Stimulated activated memory B cell treated with anti-CD40 and anti-IgM and Interleukin-4, amounts not matched to agents 10 μg/mL and 1 μg/mL and 100 μg/mL, for 72 hours (primary cell): Measurements from ENCODE around the gene UBASH3A.
A peak's percentile ranks its signal among the peaks of the same experiment; 100 is the strongest.
"Not testable (repeated sequence)": the region's sequence is repeated elsewhere in the genome, so short reads cannot be mapped to it uniquely, and the experiment has no call there.

Source experiments
- ATAC-seq: fragments of 150-1000 bp; cut with Tn5 transposase; 2 replicates; pipeline ENCODE4 v1.10.0; 2021
- H3K27ac Mint-ChIP-seq: one replicate; pipeline ENCODE4 v1.8.0; 2022; ENCODE audit warnings: mild to moderate bottlenecking, mixed read lengths
- H3K27me3 Mint-ChIP-seq: one replicate; pipeline ENCODE4 v1.8.0; 2022; ENCODE audit warnings: mixed read lengths
- H3K36me3 Mint-ChIP-seq: one replicate; pipeline ENCODE4 v1.8.0; 2022; ENCODE audit warnings: mixed read lengths
- H3K4me1 Mint-ChIP-seq: one replicate; pipeline ENCODE4 v1.8.0; 2022; ENCODE audit warnings: mixed read lengths
- H3K4me3 Mint-ChIP-seq: one replicate; pipeline ENCODE4 v1.8.0; 2022; ENCODE audit warnings: mild to moderate bottlenecking, moderate library complexity, mixed read lengths
- H3K9me3 Mint-ChIP-seq: one replicate; pipeline ENCODE4 v1.8.0; 2022; ENCODE audit warnings: mixed read lengths

Gene UBASH3A

DNA sequence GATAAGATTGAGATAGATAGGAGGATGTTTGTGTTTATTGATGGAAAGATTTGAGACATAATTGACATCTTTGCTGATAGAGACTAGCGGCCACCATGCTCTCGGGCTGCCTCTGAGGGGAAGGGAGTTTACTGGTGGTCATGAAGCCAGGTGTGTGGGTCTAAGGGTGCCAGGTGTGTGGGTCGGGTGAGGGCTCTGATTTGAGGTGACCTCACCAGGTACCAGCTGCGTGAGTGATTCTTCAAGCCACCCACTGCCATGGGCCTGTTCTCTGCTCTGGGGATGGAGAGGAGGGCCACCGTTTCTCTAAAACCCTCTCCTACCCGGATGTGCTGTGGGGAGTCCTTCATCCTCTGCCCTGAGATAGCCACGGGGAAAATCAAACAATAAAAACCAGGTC lies 3.2 kb downstream of the UBASH3A start:
- Mint-ChIP-seq H3K27me3 (peaks cover 9% of the 10 kb centered on the region), H3K27ac (no peak overlapping the region), H3K4me3 (no peak overlapping the region), H3K9me3 (peaks cover 4% of the 10 kb centered on the region), H3K36me3 (no peaks in the 10 kb centered on the region), H3K4me1 (peaks cover 7% of the 10 kb centered on the region)
- no peak for ATAC-seq

DNA sequence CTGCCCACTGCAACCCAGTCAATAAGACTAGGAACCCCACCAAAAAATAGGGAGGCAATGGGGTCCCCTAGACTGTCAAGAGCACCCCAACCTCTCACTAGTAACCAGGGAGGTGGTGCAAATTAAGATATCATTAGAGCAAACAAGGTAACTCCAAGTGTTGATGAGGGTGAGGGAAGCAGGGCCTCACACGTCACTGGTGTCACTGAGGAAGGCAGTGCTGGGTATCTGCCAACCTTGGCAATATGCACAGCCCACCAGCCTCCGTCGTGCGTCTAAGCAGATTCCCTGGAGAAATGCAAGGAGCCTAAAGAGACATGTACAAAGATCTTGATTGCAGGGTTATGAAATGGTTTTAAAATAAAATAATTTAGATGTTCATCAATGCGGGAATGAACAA lies 3.8 kb downstream of the UBASH3A start:
- no peaks in the 10 kb centered on the region for H3K36me3 Mint-ChIP-seq
- peaks cover 6% of the 10 kb centered on the region for H3K4me1 Mint-ChIP-seq

DNA sequence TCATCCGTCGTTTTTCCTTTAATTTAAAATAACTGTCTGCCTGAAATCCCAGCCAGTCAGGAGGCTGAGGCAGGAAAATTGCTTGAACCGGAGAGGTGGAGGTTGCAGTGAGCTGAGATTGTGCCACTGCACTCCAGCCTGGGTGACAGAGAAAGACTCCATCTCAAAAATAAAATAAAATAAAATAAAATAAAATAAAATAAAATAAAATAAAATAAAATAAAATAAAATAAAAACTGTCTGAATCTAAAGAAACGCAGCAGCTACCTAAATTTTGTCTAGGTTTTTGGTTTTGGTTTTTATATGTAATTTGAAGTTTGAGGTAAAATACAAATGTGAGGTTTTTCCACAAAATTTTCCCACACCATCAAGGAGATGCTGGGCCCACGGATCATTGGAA lies 5.0 kb downstream of the UBASH3A start:
- H3K36me3 Mint-ChIP-seq, H3K9me3 Mint-ChIP-seq: not testable (repeated sequence)

More for the DNA sequence above, 3.8 kb downstream of the UBASH3A start:
- Mint-ChIP-seq H3K9me3 (no peaks in the 10 kb centered on the region), H3K27me3 (peaks cover 9% of the 10 kb centered on the region), H3K27ac (no peak overlapping the region), H3K4me3 (no peak overlapping the region)
- no peak for ATAC-seq

DNA sequence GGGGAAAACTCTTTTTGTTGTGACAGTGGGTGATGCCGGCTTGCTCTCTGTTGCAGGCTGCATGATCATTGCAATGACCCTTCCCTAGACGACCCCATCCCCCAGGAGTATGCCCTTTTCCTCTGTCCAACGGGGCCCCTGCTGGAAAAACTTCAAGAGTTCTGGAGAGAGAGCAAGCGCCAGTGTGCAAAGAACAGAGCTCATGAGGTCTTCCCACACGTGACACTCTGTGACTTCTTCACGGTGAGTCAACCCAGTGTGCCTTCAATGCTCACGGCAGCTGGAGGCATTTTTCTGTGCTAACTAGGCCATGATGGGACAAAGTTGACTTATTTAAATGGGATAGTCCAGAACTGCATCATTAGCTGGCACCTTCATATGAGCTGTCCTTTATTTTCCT lies 5.7 kb downstream of the UBASH3A start:
- Mint-ChIP-seq H3K27me3 (peaks cover 9% of the 10 kb centered on the region), H3K4me3 (no peak overlapping the region), H3K9me3 (no peaks in the 10 kb centered on the region), H3K27ac (no peak overlapping the region), H3K4me1 (peaks cover 19% of the 10 kb centered on the region), H3K36me3 (no peaks in the 10 kb centered on the region)
- ATAC-seq = no peak

More for the DNA sequence above, 5.0 kb downstream of the UBASH3A start:
- H3K4me1 Mint-ChIP-seq = peaks cover 13% of the 10 kb centered on the region
- not testable (repeated sequence) for H3K4me3 Mint-ChIP-seq, H3K27ac Mint-ChIP-seq, H3K27me3 Mint-ChIP-seq, ATAC-seq

DNA sequence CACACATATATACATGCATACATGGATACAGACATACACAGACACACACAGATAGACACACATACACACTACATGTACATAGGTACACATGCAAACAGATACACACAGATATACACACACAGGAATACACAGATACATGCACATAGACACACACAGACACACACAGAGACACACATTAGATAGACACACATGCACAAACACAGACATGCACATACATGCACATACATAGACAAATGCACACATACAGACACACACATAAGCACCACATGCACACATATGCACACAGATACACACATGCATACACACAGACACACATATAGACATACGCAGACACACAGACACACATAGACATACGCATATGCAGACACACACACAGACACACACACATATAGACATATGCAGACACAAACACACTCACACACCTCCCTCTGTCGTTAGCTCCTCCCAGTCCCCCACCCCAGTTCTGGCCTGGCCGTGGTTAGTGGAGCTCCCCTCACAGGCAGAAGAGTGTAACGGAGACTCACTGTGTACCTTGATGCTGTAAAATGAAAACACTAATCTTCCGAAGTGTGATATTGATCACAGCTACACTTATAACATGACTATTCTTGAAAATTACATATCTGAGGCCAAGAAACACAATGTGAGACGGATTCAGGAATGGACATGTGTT lies 7.6 kb downstream of the UBASH3A start:
- Mint-ChIP-seq H3K27ac (no peak overlapping the region), H3K27me3 (no peaks in the 10 kb centered on the region), H3K9me3 (no peaks in the 10 kb centered on the region), H3K36me3 (no peaks in the 10 kb centered on the region), H3K4me3 (no peak overlapping the region), H3K4me1 (peaks cover 37% of the 10 kb centered on the region)
- no peak for ATAC-seq

DNA sequence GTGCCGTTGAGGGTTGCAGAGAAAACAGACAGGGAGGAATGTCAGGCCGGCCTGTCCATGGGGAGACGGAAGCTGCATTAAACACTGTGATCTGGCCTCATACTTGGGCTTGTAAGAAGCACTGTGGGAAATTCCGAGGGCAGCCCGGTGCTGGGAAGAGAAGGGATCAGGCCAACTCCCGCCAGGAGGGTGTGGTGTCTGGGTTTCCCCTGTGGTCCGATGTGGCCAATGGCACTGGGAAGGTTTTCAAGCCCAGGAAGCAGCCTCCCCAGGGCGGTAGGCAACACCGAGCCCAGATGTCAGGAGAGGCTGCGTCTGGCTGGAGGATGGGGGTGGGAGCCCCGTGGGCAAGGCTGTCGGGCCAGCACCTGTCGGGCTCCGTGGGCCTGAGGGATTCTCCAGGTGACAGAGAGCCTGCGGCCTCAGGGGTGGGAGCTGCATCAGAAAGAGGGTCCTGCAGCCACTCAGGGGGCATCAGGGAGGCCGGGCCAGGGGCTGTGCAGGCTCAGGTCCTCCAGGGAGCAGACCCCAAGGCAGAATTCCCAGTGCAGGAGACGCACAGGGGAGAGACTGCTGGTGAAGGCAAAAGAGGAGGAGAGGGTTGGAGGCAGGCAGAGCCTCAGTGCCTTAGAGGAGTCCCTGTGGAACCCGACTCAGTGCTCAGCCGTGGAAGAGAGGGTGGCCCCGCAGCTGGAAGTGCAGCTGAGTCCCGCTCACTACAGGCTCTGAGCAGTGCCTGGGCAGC lies 8.4 kb downstream of the UBASH3A start:
- Mint-ChIP-seq H3K27ac (no peak overlapping the region), H3K4me1 (peaks cover 40% of the 10 kb centered on the region), H3K36me3 (no peaks in the 10 kb centered on the region), H3K27me3 (no peaks in the 10 kb centered on the region), H3K4me3 (no peak overlapping the region), H3K9me3 (no peaks in the 10 kb centered on the region)
- no peak for ATAC-seq

DNA sequence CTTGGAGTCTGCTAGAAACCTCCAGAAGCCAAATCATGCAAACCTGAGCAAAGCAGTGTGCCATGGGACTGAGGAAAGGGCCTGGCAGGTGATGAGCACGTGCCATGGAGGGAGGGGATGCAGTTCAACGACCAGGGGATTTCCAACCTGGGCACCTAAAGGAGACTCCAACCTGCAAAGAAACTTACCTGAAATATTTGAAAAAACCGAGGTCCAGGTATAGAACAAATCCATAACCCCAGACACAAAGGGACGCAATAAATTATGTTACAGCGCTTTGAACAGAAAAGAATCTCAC lies 8.9 kb downstream of the UBASH3A start:
- H3K4me3 Mint-ChIP-seq = no peak overlapping the region
- H3K36me3 Mint-ChIP-seq = no peaks in the 10 kb centered on the region
- H3K27me3 Mint-ChIP-seq = no peaks in the 10 kb centered on the region
- H3K27ac Mint-ChIP-seq = no peak overlapping the region
- no peak for ATAC-seq
- H3K4me1 Mint-ChIP-seq = peaks cover 43% of the 10 kb centered on the region
- H3K9me3 Mint-ChIP-seq = no peaks in the 10 kb centered on the region

DNA sequence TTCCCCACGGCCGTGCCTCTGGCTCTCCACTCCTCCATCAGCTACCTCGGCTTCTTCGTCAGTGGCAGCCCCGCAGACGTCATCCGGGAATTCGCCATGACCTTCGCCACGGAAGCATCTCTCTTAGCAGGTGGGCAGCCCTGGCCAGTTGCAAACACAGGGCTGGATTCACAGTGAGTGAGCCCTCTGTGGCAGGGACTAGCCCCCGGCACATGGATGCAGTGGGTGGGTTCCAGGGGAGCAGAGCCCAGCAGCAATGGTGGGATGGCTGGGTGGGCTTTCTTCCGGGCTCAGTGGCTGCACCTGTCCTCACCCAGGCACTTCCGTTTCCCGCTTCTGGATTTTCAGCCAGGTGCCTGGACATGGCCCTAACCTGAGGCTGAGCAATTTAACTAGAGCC lies 9.4 kb downstream of the UBASH3A start:
- H3K4me3 Mint-ChIP-seq = no peak overlapping the region
- H3K27ac Mint-ChIP-seq = peak overlapping the region; percentile 94
- peaks cover 43% of the 10 kb centered on the region for H3K4me1 Mint-ChIP-seq
- no peaks in the 10 kb centered on the region for H3K27me3 Mint-ChIP-seq
- H3K9me3 Mint-ChIP-seq = no peaks in the 10 kb centered on the region
- no peaks in the 10 kb centered on the region for H3K36me3 Mint-ChIP-seq
- ATAC-seq = no peak

DNA sequence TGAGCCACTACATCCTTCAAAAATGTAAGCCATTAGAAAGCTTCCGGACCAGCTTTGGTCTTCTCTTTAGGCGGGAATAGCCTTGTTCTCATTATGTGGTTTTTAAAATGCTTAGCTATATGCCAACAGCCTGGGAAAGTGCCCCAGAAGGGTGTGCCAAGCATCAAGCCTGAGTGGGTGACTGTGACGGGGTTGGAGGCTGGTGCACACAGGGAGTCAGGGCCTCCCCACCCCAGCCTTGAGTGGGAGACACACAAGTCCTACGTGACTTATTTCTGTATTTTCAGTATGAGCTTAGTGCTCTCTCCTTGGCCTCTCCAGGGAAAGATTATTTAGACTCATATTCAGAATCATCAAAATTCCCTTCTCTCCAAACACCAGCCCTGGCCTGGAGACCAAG lies 9.8 kb downstream of the UBASH3A start:
- H3K27me3 Mint-ChIP-seq = no peaks in the 10 kb centered on the region
- peaks cover 43% of the 10 kb centered on the region for H3K4me1 Mint-ChIP-seq
- H3K4me3 Mint-ChIP-seq = no peak overlapping the region
- H3K9me3 Mint-ChIP-seq = no peaks in the 10 kb centered on the region
- H3K36me3 Mint-ChIP-seq = no peaks in the 10 kb centered on the region
- peak overlapping the region; percentile 94 for H3K27ac Mint-ChIP-seq
- no peak for ATAC-seq

DNA sequence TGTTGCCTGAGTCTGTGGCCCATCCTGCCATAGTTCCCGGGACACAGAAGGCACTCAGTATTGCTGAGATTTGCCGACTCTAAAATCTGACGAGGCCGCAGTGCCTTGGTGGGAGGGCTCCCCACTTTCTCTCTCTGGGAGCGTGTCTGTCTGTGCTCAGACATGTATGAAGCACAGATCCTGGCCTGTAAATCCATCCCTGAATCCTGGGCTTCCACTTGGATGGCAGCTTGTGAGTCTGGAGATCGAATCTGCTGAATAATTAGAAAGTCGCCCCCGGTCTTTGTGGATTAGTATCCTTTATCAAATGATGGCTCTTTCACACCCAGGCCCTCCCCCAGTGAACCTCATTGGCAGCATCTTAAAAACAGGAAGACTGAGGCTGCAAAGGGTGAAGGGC lies 10.4 kb downstream of the UBASH3A start:
- Mint-ChIP-seq H3K9me3 (no peaks in the 10 kb centered on the region), H3K27ac (peak overlapping the region; percentile 94), H3K4me1 (peaks cover 43% of the 10 kb centered on the region), H3K4me3 (no peak overlapping the region), H3K36me3 (no peaks in the 10 kb centered on the region), H3K27me3 (no peaks in the 10 kb centered on the region)
- no peak for ATAC-seq

DNA sequence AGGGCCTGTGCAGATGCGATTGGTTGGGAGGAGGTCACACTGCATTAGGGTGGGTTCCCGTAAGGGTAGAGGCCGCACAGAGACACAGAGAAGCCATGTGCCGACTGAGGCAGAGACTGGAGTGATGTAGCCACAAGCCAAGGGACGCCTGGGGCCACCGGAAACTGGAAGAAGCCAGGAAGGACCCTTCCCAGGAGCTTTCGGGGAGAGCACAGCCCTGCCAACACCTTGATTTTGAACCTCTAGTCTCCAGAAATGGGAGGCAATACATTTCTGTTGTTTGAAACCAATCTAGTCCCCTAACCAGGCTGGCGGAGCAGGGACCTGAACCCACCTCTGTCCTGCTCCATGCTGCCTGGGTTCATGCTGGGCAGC lies 10.8 kb downstream of the UBASH3A start:
- no peaks in the 10 kb centered on the region for H3K9me3 Mint-ChIP-seq
- H3K4me1 Mint-ChIP-seq = peaks cover 43% of the 10 kb centered on the region
- ATAC-seq = no peak

DNA sequence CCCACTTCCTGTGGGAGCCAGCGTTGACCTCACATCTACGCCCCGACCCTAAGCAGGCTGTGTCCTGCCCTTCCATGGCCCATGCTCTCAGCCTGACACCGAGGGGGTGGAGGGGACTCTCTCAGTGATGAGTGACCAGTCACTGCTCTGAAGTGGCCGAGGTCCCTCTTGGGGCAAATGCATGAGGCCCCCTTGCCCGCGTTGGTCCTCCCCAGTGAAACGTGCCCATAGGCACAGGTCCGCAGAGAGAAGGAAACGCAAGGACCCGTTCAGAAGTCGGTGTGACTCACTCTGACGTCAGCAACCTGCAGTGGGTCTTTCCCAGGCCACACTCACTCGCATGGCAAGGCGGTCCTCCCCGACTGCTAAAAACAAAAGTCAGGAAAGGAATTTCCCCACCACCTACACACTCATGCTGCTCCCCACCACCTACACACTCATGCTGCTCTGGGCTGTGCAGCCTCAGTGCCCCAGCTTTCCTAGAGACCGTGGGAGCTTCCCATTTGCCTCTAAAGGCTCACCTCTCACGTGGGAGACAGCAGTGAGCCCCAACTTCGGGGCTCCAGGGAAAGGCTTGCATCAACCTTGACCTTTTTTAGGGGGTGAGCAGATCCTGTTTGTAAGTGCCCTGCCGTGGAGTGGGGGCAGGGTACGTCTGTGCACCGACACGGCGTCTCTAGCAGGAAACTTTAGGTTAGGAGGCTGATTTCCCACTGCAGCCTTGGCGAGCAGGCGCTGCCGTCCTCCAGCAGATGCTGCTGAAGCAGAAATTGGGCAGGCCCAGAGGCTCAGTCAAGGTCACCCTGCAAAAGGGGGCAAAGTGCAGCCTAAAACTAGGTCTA lies 11.4 kb downstream of the UBASH3A start:
- H3K4me1 Mint-ChIP-seq = peaks cover 43% of the 10 kb centered on the region
- peak; percentile 90 for ATAC-seq
- H3K9me3 Mint-ChIP-seq = no peaks in the 10 kb centered on the region
- no peaks in the 10 kb centered on the region for H3K36me3 Mint-ChIP-seq
- H3K27me3 Mint-ChIP-seq = no peaks in the 10 kb centered on the region
- peak overlapping the region; percentile 94 for H3K27ac Mint-ChIP-seq
- H3K4me3 Mint-ChIP-seq = peak overlapping the region; percentile 55

More for the DNA sequence above, 10.8 kb downstream of the UBASH3A start:
- peak overlapping the region; percentile 94 for H3K27ac Mint-ChIP-seq
- H3K4me3 Mint-ChIP-seq = peak overlapping the region; percentile 55
- no peaks in the 10 kb centered on the region for H3K27me3 Mint-ChIP-seq
- no peaks in the 10 kb centered on the region for H3K36me3 Mint-ChIP-seq

DNA sequence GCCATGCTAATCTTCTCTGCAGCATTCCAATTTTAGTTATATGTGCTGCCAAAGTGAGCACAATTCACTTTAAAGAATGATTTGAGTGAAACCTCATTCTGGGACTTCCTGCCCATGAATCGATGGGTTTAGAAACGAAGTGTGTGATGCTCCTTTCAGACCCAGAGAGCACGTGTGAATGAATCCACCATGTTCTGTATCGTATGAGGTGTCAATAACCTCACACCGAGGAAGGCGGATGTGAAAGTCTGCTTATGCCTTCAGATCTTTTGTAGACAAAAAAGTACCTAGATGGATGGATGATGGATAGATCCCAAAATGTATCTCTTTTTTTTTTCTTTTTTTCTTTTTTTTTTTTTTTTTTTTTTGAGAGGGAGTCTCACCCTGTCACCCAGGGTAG lies 13.8 kb downstream of the UBASH3A start:
- Mint-ChIP-seq H3K9me3 (peaks cover 8% of the 10 kb centered on the region), H3K27ac (no peak overlapping the region), H3K27me3 (peaks cover 15% of the 10 kb centered on the region), H3K36me3 (no peaks in the 10 kb centered on the region), H3K4me3 (no peak overlapping the region), H3K4me1 (peaks cover 58% of the 10 kb centered on the region)
- no peak for ATAC-seq

DNA sequence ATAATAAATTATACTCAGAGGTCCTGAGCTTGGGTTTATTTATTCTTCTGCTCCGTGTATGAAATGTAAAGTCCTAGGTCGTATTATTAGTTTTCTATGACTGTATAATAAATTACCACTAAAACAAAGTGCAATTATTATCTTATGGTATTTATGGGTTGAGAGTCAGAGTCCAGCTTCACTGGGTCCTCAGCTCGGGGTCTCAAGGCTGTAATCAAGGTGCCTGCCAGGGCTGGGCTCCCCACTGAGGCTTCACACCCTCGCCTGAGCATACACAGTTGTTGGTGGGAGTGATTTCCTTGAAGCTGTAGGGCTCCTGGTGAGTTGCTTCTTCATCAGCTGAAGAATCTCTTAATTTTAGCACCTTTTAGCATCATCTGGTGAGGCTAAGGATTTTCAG lies 15.2 kb downstream of the UBASH3A start:
- H3K27ac Mint-ChIP-seq = no peak overlapping the region

DNA sequence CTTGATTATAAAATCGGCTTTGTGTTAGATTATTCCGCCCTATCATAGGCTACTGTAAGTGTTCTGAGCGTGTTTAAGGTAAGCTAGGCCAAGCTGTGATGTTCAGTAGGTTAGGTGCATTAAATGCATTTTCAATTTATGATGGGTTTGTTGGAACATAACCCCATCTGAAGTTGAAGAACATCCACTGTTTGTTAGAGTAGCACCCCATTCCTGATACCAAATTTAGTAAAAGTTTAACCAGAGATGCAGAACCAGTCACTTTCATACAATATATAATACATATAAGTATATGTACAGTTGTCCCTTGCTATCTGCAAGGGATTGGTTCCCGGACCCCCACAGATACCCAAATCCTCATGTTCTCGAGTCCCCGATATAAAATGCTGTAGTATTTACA lies 16.1 kb downstream of the UBASH3A start:
- no peaks in the 10 kb centered on the region for H3K36me3 Mint-ChIP-seq
- H3K9me3 Mint-ChIP-seq = peaks cover 8% of the 10 kb centered on the region
- H3K27ac Mint-ChIP-seq = no peak overlapping the region
- peaks cover 15% of the 10 kb centered on the region for H3K27me3 Mint-ChIP-seq
- no peak for ATAC-seq
- no peak overlapping the region for H3K4me3 Mint-ChIP-seq
- H3K4me1 Mint-ChIP-seq = peaks cover 60% of the 10 kb centered on the region

More for the DNA sequence above, 15.2 kb downstream of the UBASH3A start:
- Mint-ChIP-seq H3K4me1 (peaks cover 62% of the 10 kb centered on the region), H3K4me3 (no peak overlapping the region), H3K36me3 (no peaks in the 10 kb centered on the region), H3K9me3 (peaks cover 8% of the 10 kb centered on the region), H3K27me3 (peaks cover 15% of the 10 kb centered on the region)
- ATAC-seq = no peak
